Activated CD4-positive, alpha-beta T cell treated with anti-CD3 and anti-CD28 coated beads, Interleukin-2, amount 50 U/mL, for 4 hours (primary cell): ENCODE measurements around the gene TFDP2.
"Not testable (repeated sequence)": the region's sequence is repeated elsewhere in the genome, so short reads cannot be mapped to it uniquely, and the experiment has no call there.

ENCODE experiments used
- DNase-seq, 2 experiments: peaks; one replicate each; pipeline ENCODE4 v3.0.0-alpha.2; 2020

Gene TFDP2

GRCh38 chr3:142013326-142013980, 135.9 kb downstream of the TFDP2 start:
- no peak for DNase-seq

- no peak for DNase-seq
Measured at GRCh38 chr3:142009029-142009428, 140.3 kb downstream of the TFDP2 start.

- no peak for DNase-seq
Measured at GRCh38 chr3:142007710-142008399, 141.5 kb downstream of the TFDP2 start.

- not testable (repeated sequence) for DNase-seq
Measured at GRCh38 chr3:142004957-142005356, 144.4 kb downstream of the TFDP2 start.

- no peak for DNase-seq
Measured at GRCh38 chr3:142004025-142004424, 145.3 kb downstream of the TFDP2 start.

GRCh38 chr3:142003291-142003690, 146.1 kb downstream of the TFDP2 start:
- DNase-seq = no peak

- no peak for DNase-seq
Measured at GRCh38 chr3:142000325-142000870, 148.9 kb downstream of the TFDP2 start.

- DNase-seq = no peak
Measured at GRCh38 chr3:141998669-141999290, 150.6 kb downstream of the TFDP2 start.

GRCh38 chr3:141996437-141996836, 152.9 kb downstream of the TFDP2 start:
- DNase-seq = no peak

GRCh38 chr3:141994856-141995255, 154.5 kb downstream of the TFDP2 start:
- no peak for DNase-seq

GRCh38 chr3:141992512-141992911, 156.8 kb downstream of the TFDP2 start:
- DNase-seq = no peak

- DNase-seq = no peak
Measured at GRCh38 chr3:141986548-141987107, 162.7 kb downstream of the TFDP2 start.

GRCh38 chr3:141981084-141981483, 168.3 kb downstream of the TFDP2 start:
- DNase-seq = no peak

- DNase-seq = no peak
Measured at GRCh38 chr3:141979050-141979671, 170.2 kb downstream of the TFDP2 start.

GRCh38 chr3:141974777-141975176, 174.6 kb downstream of the TFDP2 start:
- not testable (repeated sequence) for DNase-seq

- DNase-seq = no peak
Measured at GRCh38 chr3:141972399-141972798, 176.9 kb downstream of the TFDP2 start.

- DNase-seq = no peak
Measured at GRCh38 chr3:141971571-141971970, 177.8 kb downstream of the TFDP2 start.

GRCh38 chr3:141969711-141970110, 179.6 kb downstream of the TFDP2 start:
- DNase-seq = no peak

- DNase-seq = no peak
Measured at GRCh38 chr3:141965471-141965870, 183.9 kb downstream of the TFDP2 start.

GRCh38 chr3:141963301-141963700, 186.0 kb downstream of the TFDP2 start:
- no peak for DNase-seq

GRCh38 chr3:141960731-141961130, 188.6 kb downstream of the TFDP2 start:
- DNase-seq = no peak

- no peak for DNase-seq
Measured at GRCh38 chr3:141959589-141960554, 189.5 kb downstream of the TFDP2 start.
